GM12801 (cell line): Measurements from ENCODE around the gene PCID2.

Source experiments
- TF ChIP-seq, protein P1 (sequence below): IDR thresholded peaks from one replicate; pipeline ENCODE4 v1.5.1; 2011; ENCODE audit warnings: control low read depth; ENCODE audit not compliant: insufficient read length; ENCODE audit errors: extremely low read depth

The PCID2 gene

DNA sequence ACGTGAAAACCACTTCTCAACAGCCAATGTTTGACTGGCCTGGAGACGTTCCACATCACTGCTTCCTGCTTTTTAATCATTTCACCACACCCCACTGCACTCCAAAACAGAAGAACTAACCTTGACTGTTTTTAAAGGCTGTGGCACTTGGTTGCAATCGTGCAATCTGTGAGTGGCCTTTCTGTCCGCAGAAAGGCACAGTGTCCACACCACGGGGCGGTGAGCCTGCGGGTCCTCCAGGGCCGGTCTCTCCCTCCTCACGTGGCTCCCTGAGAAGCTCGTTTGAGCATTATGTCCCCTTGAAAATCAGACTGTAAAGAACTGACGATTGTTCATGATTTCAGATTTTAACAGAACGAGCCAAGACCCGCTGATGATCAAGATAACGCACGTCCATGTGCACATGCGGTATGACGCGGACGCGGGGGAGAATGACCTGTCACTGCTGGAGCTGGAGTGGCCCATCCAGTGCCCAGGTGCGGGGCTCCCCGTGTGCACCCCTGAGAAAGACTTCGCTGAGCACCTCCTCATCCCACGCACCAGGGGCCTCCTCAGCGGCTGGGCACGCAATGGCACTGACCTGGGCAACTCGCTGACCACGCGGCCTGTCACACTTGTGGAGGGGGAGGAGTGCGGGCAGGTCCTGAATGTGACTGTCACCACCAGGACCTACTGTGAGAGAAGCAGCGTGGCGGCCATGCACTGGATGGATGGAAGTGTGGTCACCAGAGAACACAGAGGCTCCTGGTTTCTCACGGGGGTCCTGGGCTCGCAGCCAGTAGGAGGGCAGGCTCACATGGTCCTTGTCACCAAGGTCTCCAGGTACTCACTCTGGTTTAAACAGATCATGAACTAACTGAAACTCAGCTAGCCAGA is 37.0 kb downstream of the PCID2 start:
- TF ChIP-seq, protein P1, sequence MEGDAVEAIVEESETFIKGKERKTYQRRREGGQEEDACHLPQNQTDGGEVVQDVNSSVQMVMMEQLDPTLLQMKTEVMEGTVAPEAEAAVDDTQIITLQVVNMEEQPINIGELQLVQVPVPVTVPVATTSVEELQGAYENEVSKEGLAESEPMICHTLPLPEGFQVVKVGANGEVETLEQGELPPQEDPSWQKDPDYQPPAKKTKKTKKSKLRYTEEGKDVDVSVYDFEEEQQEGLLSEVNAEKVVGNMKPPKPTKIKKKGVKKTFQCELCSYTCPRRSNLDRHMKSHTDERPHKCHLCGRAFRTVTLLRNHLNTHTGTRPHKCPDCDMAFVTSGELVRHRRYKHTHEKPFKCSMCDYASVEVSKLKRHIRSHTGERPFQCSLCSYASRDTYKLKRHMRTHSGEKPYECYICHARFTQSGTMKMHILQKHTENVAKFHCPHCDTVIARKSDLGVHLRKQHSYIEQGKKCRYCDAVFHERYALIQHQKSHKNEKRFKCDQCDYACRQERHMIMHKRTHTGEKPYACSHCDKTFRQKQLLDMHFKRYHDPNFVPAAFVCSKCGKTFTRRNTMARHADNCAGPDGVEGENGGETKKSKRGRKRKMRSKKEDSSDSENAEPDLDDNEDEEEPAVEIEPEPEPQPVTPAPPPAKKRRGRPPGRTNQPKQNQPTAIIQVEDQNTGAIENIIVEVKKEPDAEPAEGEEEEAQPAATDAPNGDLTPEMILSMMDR, result no peak

GRCh38 chr13:113170511-113170910 is 38.0 kb downstream of the PCID2 start:
- TF ChIP-seq, protein P1, result no peak

GRCh38 chr13:113169277-113170272 is 38.9 kb downstream of the PCID2 start:
- TF ChIP-seq, protein P1, result no peak

DNA sequence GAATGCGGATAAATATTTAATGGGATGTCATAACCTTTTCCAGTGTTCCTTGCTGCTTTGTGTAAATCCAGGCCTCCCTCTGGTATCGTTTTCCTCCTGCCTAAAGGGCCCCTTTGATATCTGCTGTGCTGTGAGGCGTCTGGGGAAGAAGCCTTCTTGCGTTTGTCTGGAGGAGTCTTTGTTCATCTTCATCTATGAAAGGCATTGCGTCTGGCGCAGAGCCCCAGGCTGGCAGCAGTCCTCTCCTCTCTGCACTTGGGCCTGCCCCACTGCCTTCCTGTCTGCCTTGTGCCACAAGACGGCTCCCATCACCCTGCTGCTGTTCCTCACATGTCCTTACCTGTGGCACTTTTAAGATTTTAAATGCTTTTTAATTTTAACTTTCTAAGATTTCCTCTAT is 40.3 kb downstream of the PCID2 start:
- TF ChIP-seq, protein P1, result no peak

DNA sequence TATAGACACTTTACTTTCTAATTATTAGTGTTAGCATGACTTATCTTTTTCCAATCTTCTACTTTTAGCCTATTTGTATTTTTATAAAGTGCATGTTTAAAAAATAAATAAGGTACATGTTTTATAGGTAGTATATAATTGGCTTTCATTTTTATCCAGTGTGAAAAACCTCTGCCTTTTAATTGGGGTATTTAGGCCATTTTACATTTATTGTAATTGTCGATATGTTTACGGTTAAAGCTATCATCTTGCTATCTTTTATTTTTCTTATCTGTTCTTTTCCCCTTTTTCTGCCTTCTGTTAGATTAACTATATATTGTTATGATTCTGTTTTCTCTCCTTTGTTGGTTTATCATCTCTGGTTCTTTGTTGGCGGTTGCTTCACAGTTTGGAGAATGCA is 40.9 kb downstream of the PCID2 start:
- TF ChIP-seq, protein P1, result no peak

DNA sequence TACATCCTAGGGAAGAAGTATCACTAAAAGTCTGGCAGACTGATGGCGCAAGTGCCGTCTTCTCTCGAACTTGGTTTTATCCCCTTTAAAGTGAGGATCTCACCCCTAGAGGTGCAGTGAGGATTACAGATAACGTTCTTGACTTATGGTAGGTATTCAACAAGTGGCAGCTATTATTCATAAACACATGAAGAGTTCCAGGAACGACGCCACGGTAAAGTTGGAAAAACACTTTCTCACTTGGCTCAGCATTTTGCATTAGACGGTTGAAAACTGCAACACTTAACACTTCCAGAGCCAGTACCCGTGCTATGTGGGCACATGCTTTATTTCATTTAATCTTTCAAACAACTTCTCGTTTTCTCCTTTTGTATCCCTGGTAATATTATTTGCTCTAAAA is 41.3 kb downstream of the PCID2 start:
- TF ChIP-seq, protein P1, result no peak

GRCh38 chr13:113166681-113167080 is 41.8 kb downstream of the PCID2 start:
- TF ChIP-seq, protein P1, result no peak
